HepG2 (cell line): ENCODE measurements around the gene ST14. TPM values are rescaled to one million over a fixed set of nuclear protein-coding genes. Genes with fewer than 3 reads are reported as not detected.

Experiments
- ARID4A ChIP-seq: sonication (generic); formaldehyde crosslinking; IDR thresholded peaks from 2 replicates; pipeline ENCODE4 v1.5.0; 2020; ENCODE audit warnings: mild to moderate bottlenecking, missing genetic modification reagents, borderline replicate concordance
- DNMT1 ChIP-seq: sonication (generic); formaldehyde crosslinking; IDR thresholded peaks from 2 replicates; pipeline ENCODE4 v1.5.1; 2020; ENCODE audit warnings: mild to moderate bottlenecking, missing genetic modification reagents
- DNMT3B ChIP-seq: conservative IDR thresholded peaks from 2 replicates; pipeline ENCODE4 v1.6.1; 2016; ENCODE audit warnings: missing biosample characterization, control low read depth
- EEA1 ChIP-seq: sonication (generic); formaldehyde crosslinking; IDR thresholded peaks from 2 replicates; pipeline ENCODE4 v1.5.1; 2020; ENCODE audit warnings: mild to moderate bottlenecking, missing genetic modification reagents, borderline replicate concordance
- ERF ChIP-seq: IDR thresholded peaks from 2 replicates; pipeline ENCODE4 v1.6.1; 2018; ENCODE audit warnings: missing biosample characterization, missing genetic modification reagents
- ETV5 ChIP-seq: IDR thresholded peaks from 2 replicates; pipeline ENCODE4 v1.6.1; 2018; ENCODE audit warnings: missing biosample characterization, missing genetic modification reagents, inconsistent platforms, borderline replicate concordance
- HMG20A ChIP-seq: IDR thresholded peaks from 2 replicates; pipeline ENCODE4 v1.6.1; 2016; ENCODE audit warnings: borderline replicate concordance
- HNF4G ChIP-seq, 2 experiments: sonication (generic) in 1 of 2; formaldehyde crosslinking in 1 of 2; IDR thresholded peaks; 2 replicates each; pipeline versions ENCODE4 v1.4.0 to v1.6.1; 2011 to 2020; ENCODE audit warnings: borderline replicate concordance in 2 of 2, low read depth in 2 of 2, mild to moderate bottlenecking in 2 of 2, low read length in 1 of 2, missing genetic modification reagents in 1 of 2, moderate library complexity in 1 of 2
- JUNB ChIP-seq: sonication (generic); formaldehyde crosslinking; IDR thresholded peaks from 2 replicates; pipeline ENCODE4 v1.8.0; 2022; ENCODE audit warnings: missing genetic modification reagents, mild to moderate bottlenecking, borderline replicate concordance
- KMT2A ChIP-seq: sonication (generic); formaldehyde crosslinking; IDR thresholded peaks from 2 replicates; pipeline ENCODE4 v1.4.0; 2020; ENCODE audit warnings: missing genetic modification reagents
- NCOR1 ChIP-seq: fragments of 200-600 bp; sonication (generic); IDR thresholded peaks from 2 replicates; pipeline ENCODE4 v1.7.0; 2017; ENCODE audit warnings: antibody characterized with exemption, low read length, borderline replicate concordance
- PHF8 ChIP-seq: sonication (generic); formaldehyde crosslinking; IDR thresholded peaks from 2 replicates; pipeline ENCODE4 v1.5.0; 2020; ENCODE audit warnings: missing genetic modification reagents
- PLRG1 ChIP-seq: fragments of 450-650 bp; conservative IDR thresholded peaks from 2 replicates; pipeline ENCODE4 v1.6.1; 2016
- RXRA ChIP-seq: sonication (generic); formaldehyde crosslinking; IDR thresholded peaks from 2 replicates; pipeline ENCODE4 v1.5.1; 2020; ENCODE audit warnings: missing genetic modification reagents
- TFAP4 ChIP-seq: sonication (generic); IDR thresholded peaks from 2 replicates; pipeline ENCODE4 v1.6.1; 2016; ENCODE audit warnings: low read depth, borderline replicate concordance
- THAP7 ChIP-seq: sonication (generic); formaldehyde crosslinking; IDR thresholded peaks from 2 replicates; pipeline ENCODE4 v1.8.1; 2023; ENCODE audit warnings: mild to moderate bottlenecking, missing genetic modification reagents
- ZFP36L2 ChIP-seq: sonication (generic); formaldehyde crosslinking; IDR thresholded peaks from 2 replicates; pipeline ENCODE4 v1.4.0; 2020; ENCODE audit warnings: missing genetic modification reagents
- ZKSCAN1 ChIP-seq: fragments of 150-350 bp; IDR thresholded peaks from 2 replicates; pipeline ENCODE4 v1.6.1; 2014; ENCODE audit warnings: low read length
- ZNF260 ChIP-seq: sonication (generic); formaldehyde crosslinking; IDR thresholded peaks from 2 replicates; pipeline ENCODE4 v1.4.0; 2020; ENCODE audit warnings: missing genetic modification reagents, low read depth, mild to moderate bottlenecking, borderline replicate concordance
- ZNF589 ChIP-seq: sonication (generic); formaldehyde crosslinking; conservative IDR thresholded peaks from 2 replicates; pipeline ENCODE4 v1.8.0; 2022; ENCODE audit warnings: mild to moderate bottlenecking, moderate library complexity, missing genetic modification reagents
- ZNF616 ChIP-seq: sonication (generic); formaldehyde crosslinking; IDR thresholded peaks from 2 replicates; pipeline ENCODE4 v1.5.0; 2020; ENCODE audit warnings: low read depth, mild to moderate bottlenecking, missing genetic modification reagents
- ZNF724P ChIP-seq: sonication (generic); formaldehyde crosslinking; IDR thresholded peaks from 2 replicates; pipeline ENCODE4 v1.8.0; 2022; ENCODE audit warnings: missing genetic modification reagents, borderline replicate concordance
- ZNF788 ChIP-seq: sonication (generic); formaldehyde crosslinking; IDR thresholded peaks from 2 replicates; pipeline ENCODE4 v1.5.0; 2020; ENCODE audit warnings: mild to moderate bottlenecking, missing genetic modification reagents, borderline replicate concordance
- ZSCAN12 ChIP-seq: sonication (generic); formaldehyde crosslinking; IDR thresholded peaks from 2 replicates; pipeline ENCODE4 v1.9.0; 2021; ENCODE audit warnings: mild to moderate bottlenecking, missing genetic modification reagents
- polyA plus RNA-seq, 8 experiments: library from polyadenylated mRNA; depleted of rRNA in 3 of 8; stranded (reverse) in 7 of 8; unstranded in 1 of 8; fragments of >200 nt; fragmentation: Illumina TruSeq in 4 of 8; extraction: Trizol in 4 of 8; gene quantifications; 2 replicates each; pipeline versions ENCODE4 v1.2.1 to v1.2.3, GENCODE V29; 2011 to 2016; ENCODE audit warnings: low read depth in 4 of 8, missing spikeins in 1 of 8, mixed read lengths in 1 of 8; ENCODE audit not compliant: insufficient read depth in 1 of 8
- total RNA-seq, 5 experiments: library from RNA; depleted of rRNA; stranded (reverse); fragments of >200 nt; fragmentation: Illumina TruSeq; extraction: Trizol; gene quantifications; 2 replicates each; pipeline ENCODE4 v1.2.3, GENCODE V29; 2016; ENCODE audit warnings: low read depth in 1 of 5

Gene ST14
- total and polyA plus RNA-seq, 2 of the 13 experiments (the other 11 are each of a cell fraction or from before 2014, with no cell fraction given), result 0.88 to 1.4 TPM

- TF ChIP-seq ARID4A (CRISPR knock-in tag), result peak; percentile 59; the same call in 1 of the 2 replicates
- no peak; the same call in 1 of the 2 replicates for TF ChIP-seq ZNF788 (CRISPR knock-in tag)
- no peak for TF ChIP-seq HMG20A (CRISPR knock-in tag)
- TF ChIP-seq ZKSCAN1, result no peak
- no peak for TF ChIP-seq ZNF589 (CRISPR knock-in tag)
- no peak for TF ChIP-seq ZNF260 (CRISPR knock-in tag)
- no peak for TF ChIP-seq DNMT3B (CRISPR knock-in tag)
- TF ChIP-seq ZSCAN12 (CRISPR knock-in tag), result no peak
- TF ChIP-seq ZNF616 (CRISPR knock-in tag), result 0 out of 2 replicates have a peak, but pooled peaks have one; percentile 30
- peak; percentile 85 for TF ChIP-seq ETV5 (CRISPR knock-in tag)
- TF ChIP-seq RXRA, result no peak
- no peak for TF ChIP-seq THAP7 (CRISPR knock-in tag)
- TF ChIP-seq ZFP36L2 (CRISPR knock-in tag), result no peak
- TF ChIP-seq JUNB, result no peak
- TF ChIP-seq DNMT1, result no peak
- TF ChIP-seq HNF4G (IDR thresholded peaks at IDR 0.05; ENCODE audit: borderline replicate concordance, low read depth, low read length), result no peak
- no peak for TF ChIP-seq HNF4G (CRISPR knock-in tag; IDR thresholded peaks at IDR 0.05; ENCODE audit: borderline replicate concordance, low read depth)
- 0 out of 2 replicates have a peak, but pooled peaks have one; percentile 46 for TF ChIP-seq ERF (CRISPR knock-in tag)
- TF ChIP-seq EEA1, result no peak
- TF ChIP-seq PHF8 (CRISPR knock-in tag), result peak; percentile 60
- TF ChIP-seq NCOR1, result no peak
- TF ChIP-seq TFAP4, result peak; percentile 30; the same call in 1 of the 2 replicates
- no peak; the same call in 1 of the 2 replicates for TF ChIP-seq ZNF724P
- TF ChIP-seq PLRG1, result no peak
- no peak for TF ChIP-seq KMT2A
These were observed 4.0 kb downstream of the ST14 start (continued) for GRCh38 chr11:130163346-130164220.
